DND-41 (cell line): Measurements from ENCODE around the gene PPP1R3G.

Experiments used
- EZH2 ChIP-seq: IDR thresholded peaks from 3 replicates; pipeline ENCODE4 v1.6.1; 2012; ENCODE audit warnings: borderline replicate concordance, low read depth, mild to moderate bottlenecking, moderate library complexity, low read length, inconsistent platforms; ENCODE audit not compliant: severe bottlenecking
- TF ChIP-seq, protein P1 (sequence below): IDR thresholded peaks from 2 replicates; pipeline ENCODE4 v1.5.1; 2012; ENCODE audit warnings: borderline replicate concordance, low read length, moderate library complexity, mild to moderate bottlenecking; ENCODE audit not compliant: poor library complexity, severe bottlenecking; ENCODE audit errors: extremely low read depth

DNA sequence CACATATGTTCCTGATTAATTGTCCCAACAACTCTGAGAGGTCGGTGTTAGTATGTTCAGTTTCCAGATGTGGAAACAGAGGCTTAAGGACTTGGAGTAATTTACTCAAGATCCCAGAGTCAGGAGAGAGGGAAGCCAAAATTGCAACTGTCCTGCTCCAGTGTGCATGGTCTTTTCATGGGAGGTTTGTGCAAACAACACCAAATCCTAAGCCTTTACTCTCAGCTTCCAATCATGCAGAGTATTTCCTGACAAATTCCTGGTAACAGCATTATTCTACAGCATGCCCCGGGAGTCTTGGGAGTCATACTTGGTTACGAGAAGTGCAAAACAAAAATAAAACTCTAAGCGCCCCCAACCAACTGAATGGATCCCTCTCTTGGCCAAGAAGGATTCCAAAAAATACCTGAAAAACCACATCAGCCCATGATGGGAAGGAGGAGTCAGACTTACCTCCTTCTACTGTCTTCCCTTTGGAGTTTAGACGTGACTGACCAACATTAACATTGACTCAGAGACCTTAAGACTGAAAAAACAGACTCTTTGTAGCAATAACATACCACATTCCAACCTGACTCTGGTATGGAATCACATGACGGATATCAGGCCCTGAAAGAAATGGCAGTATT is 30.8 kb upstream of the PPP1R3G start:
- no peak for TF ChIP-seq EZH2
- TF ChIP-seq, protein P1, sequence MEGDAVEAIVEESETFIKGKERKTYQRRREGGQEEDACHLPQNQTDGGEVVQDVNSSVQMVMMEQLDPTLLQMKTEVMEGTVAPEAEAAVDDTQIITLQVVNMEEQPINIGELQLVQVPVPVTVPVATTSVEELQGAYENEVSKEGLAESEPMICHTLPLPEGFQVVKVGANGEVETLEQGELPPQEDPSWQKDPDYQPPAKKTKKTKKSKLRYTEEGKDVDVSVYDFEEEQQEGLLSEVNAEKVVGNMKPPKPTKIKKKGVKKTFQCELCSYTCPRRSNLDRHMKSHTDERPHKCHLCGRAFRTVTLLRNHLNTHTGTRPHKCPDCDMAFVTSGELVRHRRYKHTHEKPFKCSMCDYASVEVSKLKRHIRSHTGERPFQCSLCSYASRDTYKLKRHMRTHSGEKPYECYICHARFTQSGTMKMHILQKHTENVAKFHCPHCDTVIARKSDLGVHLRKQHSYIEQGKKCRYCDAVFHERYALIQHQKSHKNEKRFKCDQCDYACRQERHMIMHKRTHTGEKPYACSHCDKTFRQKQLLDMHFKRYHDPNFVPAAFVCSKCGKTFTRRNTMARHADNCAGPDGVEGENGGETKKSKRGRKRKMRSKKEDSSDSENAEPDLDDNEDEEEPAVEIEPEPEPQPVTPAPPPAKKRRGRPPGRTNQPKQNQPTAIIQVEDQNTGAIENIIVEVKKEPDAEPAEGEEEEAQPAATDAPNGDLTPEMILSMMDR: no peak
